Dedifferentiated amniotic fluid mesenchymal stem cell (primary cell): ENCODE measurements around the gene NR1D1.

Source experiments
- DNase-seq: peaks from one replicate; pipeline ENCODE4 v3.0.0-alpha.2; 2016; ENCODE audit errors: extremely low spot score

NR1D1 gene

DNA sequence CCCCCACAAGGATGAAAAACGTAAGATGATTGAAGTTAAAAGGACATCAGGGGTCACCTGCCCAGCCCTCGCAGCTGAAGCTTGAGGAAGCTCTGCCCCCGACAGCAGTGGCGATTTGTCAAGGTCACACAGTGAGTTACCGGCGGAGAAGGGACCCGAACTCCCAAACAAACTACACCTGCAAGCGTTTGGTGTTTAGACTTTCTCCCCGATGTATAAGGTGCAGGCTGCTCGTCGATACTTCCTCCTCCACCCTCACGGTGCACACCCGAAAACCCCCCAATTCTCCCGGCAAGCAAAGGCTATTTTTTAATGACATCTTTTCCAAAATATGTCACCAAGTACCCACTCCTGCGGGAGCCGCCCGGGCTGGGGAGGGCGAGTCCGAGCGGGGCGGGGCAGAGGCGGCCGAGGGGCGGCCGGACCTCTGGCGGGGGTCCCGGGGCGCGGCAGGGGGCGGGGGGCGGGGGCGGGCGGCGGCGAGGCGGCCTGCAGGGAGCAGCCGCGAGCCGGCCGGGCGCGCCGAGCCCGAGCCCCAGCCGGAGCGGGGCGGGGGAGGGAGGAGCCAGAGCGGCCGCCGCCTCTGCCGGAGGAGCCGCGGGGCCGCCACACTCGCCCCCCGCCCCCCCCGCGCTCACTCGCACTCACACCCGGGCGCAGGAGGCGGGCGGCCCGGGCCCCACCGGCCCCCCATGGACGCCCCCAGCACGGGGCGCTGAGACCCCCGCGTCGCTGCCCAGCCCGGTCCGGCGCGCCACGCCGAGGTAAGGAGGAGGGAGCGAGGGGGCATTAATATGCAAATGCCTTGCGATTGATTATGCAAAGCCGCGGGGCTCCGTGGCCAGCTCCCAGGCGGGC, 37.8 kb downstream of the NR1D1 start, which contains the start of gene THRA:
Gene THRA (plus strand): TSS at position 637 of the 858 bp plus-strand sequence. CDS start 11,524 bp downstream, outside the sequence.
- peak; percentile 38 for DNase-seq

DNA sequence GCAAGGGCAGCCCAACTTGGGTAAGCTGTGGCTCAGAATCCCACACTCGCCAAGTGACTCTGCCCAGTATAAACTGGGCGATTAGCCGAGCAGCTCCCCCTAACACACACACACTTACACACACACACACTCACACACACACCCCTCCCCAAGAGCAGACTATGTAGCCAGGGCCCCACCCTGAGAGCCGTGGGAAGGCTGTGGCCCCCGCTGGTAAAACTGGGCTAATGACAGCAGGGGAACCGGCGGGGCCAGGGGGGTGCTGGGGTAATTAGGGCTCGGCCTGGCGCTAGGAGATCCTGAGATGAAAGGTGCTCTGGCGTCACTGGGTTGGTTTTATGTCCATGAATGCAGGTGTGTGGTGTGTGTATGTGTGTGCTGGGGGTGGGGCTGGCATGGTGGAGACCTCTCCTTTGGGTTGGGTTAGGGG, 38.8 kb downstream of the NR1D1 start:
- DNase-seq: no peak

GRCh38 chr17:40060887-40061608, 39.3 kb downstream of the NR1D1 start:
- no peak for DNase-seq

DNA sequence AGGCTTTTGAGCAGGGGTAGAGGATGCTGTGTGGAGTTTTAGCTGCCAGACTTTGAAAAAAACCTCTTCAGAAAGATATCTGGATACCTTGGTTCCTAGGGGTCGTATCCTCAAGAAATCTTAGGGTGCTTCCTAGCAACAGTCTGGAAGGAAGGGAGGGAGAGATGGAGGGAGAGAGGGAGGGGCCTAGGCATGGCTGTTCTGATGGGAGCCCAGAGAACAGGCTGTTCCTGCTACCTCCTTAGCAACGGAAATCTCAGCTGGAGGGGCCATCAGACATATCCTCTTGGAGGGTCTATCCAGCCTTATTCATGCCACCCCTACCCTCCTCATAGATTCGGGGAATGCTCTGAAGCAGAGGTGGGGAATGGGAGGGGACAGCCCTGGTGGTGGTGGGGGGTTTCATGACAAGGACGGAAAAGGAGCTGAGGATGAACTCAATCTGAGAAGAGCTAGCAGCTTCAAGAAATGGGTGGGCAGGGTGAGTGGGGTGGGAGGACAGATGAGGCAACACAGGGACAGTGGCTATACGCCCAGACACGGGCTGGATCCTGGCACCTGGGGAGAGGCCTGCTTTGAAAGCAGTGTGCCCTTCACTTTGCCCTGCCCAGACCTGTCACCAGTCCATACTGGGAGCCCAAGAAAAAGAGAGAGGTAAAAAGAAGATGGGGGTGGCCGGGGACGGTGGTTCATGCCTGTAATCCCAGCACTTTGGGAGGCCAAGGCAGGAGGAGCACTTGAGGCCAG, 40.5 kb downstream of the NR1D1 start:
- no peak for DNase-seq

DNA sequence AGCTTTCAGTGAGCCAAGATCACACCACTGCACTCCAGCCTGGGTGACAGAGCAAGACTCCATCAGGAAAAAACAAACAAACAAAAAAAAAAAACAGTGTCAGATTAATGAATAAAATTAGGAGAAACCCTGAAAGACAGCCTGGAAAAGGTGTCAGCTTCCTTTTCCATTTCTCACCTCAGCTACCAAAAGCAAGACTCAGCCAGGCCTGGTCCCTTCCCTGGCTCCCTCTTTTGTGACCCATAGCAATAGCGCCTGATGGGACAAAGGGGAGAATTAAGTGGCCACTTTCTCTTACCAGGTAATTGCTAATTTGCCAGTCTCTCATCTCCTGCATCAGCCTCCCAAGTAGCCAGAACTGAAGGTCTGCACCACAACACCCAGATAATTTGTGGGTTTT, 41.5 kb downstream of the NR1D1 start:
- DNase-seq: no peak

- no peak for DNase-seq
Observed at GRCh38 chr17:40058186-40058784, 42.1 kb downstream of the NR1D1 start.

DNA sequence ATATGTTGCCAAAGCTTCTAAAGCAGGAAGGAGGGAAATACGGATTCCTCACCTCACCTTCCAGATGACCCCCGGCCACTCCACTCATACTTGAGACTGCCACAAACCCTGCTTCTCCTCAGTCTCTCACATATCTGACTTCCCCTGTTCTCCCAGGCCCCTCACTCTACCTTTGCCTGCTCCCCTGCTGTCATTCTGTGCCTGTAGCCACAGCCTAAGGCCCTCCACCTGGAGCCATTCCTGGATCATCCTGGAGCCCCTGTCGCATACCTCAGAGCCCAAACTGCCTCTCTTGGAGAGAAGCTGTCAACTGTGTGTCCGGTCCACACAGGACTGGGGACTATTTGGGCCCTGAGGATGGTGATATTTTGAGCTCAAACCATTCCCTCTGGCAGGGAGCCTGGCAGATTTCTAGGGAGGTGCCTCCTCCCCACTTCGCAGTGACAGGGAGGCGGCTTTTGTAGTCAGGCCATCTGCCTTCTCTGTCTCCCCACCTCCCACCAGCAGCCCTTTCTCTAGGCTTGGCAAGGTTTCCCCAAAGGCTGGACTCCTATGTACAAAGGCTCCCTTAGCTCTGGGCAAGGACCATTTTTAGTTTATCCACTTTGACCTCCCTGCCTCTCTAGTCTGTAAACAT, 43.9 kb downstream of the NR1D1 start:
- no peak for DNase-seq
